ENCODE results near the gene GFOD1. TPM values are rescaled to one million over a fixed set of nuclear protein-coding genes. Genes with fewer than 3 reads are reported as not detected.

Gene GFOD1
- total and polyA plus RNA-seq, 10 of the 15 experiments (the other 5 are each of a cell fraction or from before 2014, with no cell fraction given), result 6.5 to 41.4 (median 16.0) TPM

GRCh38 chr6:13425943-13426931, 61.2 kb downstream of the GFOD1 start (continued):
- no peak for TF ChIP-seq PKNOX1 (IDR thresholded peaks at IDR 0.05)
- TF ChIP-seq ZNF24 (IDR thresholded peaks at IDR 0.05), result no peak
- TF ChIP-seq SPI1 (IDR thresholded peaks at IDR 0.05; ENCODE audit: borderline replicate concordance, insufficient read depth, low read depth, low read length), result no peak
- TF ChIP-seq TCF7 (IDR thresholded peaks at IDR 0.05; ENCODE audit: borderline replicate concordance), result no peak
- TF ChIP-seq ZNF622 (IDR thresholded peaks at IDR 0.05), result no peak
- no peak for TF ChIP-seq GABPA (IDR thresholded peaks at IDR 0.05; ENCODE audit: low read depth)
- TF ChIP-seq NFXL1 (IDR thresholded peaks at IDR 0.05; ENCODE audit: borderline replicate concordance), result no peak
- no peak for TF ChIP-seq KAT2A (conservative IDR thresholded peaks at IDR 0.05; ENCODE audit: control insufficient read depth, low read depth, low read length)
- no peak for TF ChIP-seq RCOR1 (conservative IDR thresholded peaks at IDR 0.05; ENCODE audit: low read depth, low read length)
- TF ChIP-seq NRF1 (conservative IDR thresholded peaks at IDR 0.05; ENCODE audit: low read depth, low read length), result no peak
- TF ChIP-seq DPF2 (IDR thresholded peaks at IDR 0.05), result no peak
- TF ChIP-seq ZBTB4 (CRISPR knock-in tag; IDR thresholded peaks at IDR 0.05), result no peak
- no peak for TF ChIP-seq NR2C2 (IDR thresholded peaks at IDR 0.05; ENCODE audit: borderline replicate concordance, control insufficient read depth, insufficient read length, low read depth)
- TF ChIP-seq E2F8 (IDR thresholded peaks at IDR 0.05; ENCODE audit: low read depth, partially characterized antibody), result no peak
- 0 out of 2 replicates have a peak, but pooled peaks have one; percentile 11 for TF ChIP-seq IRF4 (IDR thresholded peaks at IDR 0.05; ENCODE audit: low read depth, low read length)
- no peak for TF ChIP-seq SUZ12 (IDR thresholded peaks at IDR 0.05; ENCODE audit: unreplicated experiment)
- TF ChIP-seq NFIC (IDR thresholded peaks at IDR 0.05; ENCODE audit: low read depth, low read length), result no peak
- TF ChIP-seq CBFB (IDR thresholded peaks at IDR 0.05; ENCODE audit: low read depth), result no peak
- no peak; the same call in 1 of the 2 replicates for TF ChIP-seq NBN (IDR thresholded peaks at IDR 0.05)
- TF ChIP-seq NR2F1 (conservative IDR thresholded peaks at IDR 0.05), result no peak
- no peak for TF ChIP-seq E2F4 (IDR thresholded peaks at IDR 0.05; ENCODE audit: low read depth, low read length)

All from GM12878 (cell line).